Measurements from ENCODE around the gene MTMR1.

Gene MTMR1

GRCh38 chrX:150792949-150793527 is 99.8 kb downstream of the MTMR1 start:
- DNase-seq = no peak

GRCh38 chrX:150805736-150806135 is 112.5 kb downstream of the MTMR1 start:
- no peak for DNase-seq

- no peak for DNase-seq
These were observed 113.6 kb downstream of the MTMR1 start for GRCh38 chrX:150806827-150807226.

GRCh38 chrX:150813922-150814321 is 120.7 kb downstream of the MTMR1 start:
- no peak for DNase-seq
